ENCODE measurements around the gene GJD4. TPM values are rescaled to one million over a fixed set of nuclear protein-coding genes. Genes with fewer than 3 reads are reported as not detected.

The GJD4 gene
- total RNA-seq, 3 donors from 2014 or later = not detected

- DNase-seq = no peak
- Mint-ChIP-seq H3K36me3 (ENCODE audit: insufficient read depth) (no peaks in the 10 kb centered on the region), H3K4me1 (ENCODE audit: low read depth) (no peaks in the 10 kb centered on the region), H3K9me3 (peaks cover 15% of the 10 kb centered on the region), H3K4me3 (no peak overlapping the region), H3K27me3 (ENCODE audit: low read depth) (peaks cover 14% of the 10 kb centered on the region)
- ATAC-seq = no peak
Observed at GRCh38 chr10:35588836-35589235, 16.3 kb upstream of the GJD4 start.

DNA sequence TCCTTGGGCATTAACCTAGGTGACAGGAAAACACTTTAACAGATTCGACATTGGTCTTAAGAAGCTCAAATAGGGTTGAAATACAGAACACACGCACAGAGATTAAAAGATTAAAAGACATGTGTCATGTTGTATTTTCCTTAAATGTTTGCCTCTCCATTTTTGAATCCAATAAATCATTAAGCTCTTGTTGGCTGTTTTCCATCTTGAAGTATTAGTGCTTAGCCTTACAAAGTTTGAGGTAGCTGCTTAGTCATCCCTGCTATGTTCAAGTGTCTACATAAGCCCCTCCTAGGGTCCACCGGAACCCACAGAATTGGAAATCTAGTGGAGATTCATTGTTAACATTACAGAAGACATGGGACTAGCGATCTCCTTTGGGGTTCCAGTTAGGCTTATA lies 12.7 kb upstream of the GJD4 start:
- H3K36me3 Mint-ChIP-seq (ENCODE audit: insufficient read depth) = no peaks in the 10 kb centered on the region
- no peak for DNase-seq
- ATAC-seq = no peak
- no peak overlapping the region for H3K4me3 Mint-ChIP-seq
- H3K27me3 Mint-ChIP-seq (ENCODE audit: low read depth) = peaks cover 10% of the 10 kb centered on the region
- H3K9me3 Mint-ChIP-seq = peaks cover 15% of the 10 kb centered on the region
- no peaks in the 10 kb centered on the region for H3K4me1 Mint-ChIP-seq (ENCODE audit: low read depth)

GRCh38 chr10:35594115-35595079 lies 10.7 kb upstream of the GJD4 start:
- H3K4me1 Mint-ChIP-seq (ENCODE audit: low read depth) = no peaks in the 10 kb centered on the region
- DNase-seq (no peak), ATAC-seq (no peak)
- H3K4me3 Mint-ChIP-seq = no peak overlapping the region
- peaks cover 15% of the 10 kb centered on the region for H3K9me3 Mint-ChIP-seq
- H3K27me3 Mint-ChIP-seq (ENCODE audit: low read depth) = peaks cover 17% of the 10 kb centered on the region
- H3K36me3 Mint-ChIP-seq (ENCODE audit: insufficient read depth) = no peaks in the 10 kb centered on the region

- Mint-ChIP-seq H3K27me3 (ENCODE audit: low read depth) (peaks cover 22% of the 10 kb centered on the region), H3K36me3 (ENCODE audit: insufficient read depth) (no peaks in the 10 kb centered on the region), H3K4me1 (ENCODE audit: low read depth) (no peaks in the 10 kb centered on the region), H3K4me3 (no peak overlapping the region), H3K9me3 (peaks cover 15% of the 10 kb centered on the region)
- ATAC-seq (no peak), DNase-seq (no peak)
Observed at GRCh38 chr10:35595106-35595505, 10.0 kb upstream of the GJD4 start.

DNA sequence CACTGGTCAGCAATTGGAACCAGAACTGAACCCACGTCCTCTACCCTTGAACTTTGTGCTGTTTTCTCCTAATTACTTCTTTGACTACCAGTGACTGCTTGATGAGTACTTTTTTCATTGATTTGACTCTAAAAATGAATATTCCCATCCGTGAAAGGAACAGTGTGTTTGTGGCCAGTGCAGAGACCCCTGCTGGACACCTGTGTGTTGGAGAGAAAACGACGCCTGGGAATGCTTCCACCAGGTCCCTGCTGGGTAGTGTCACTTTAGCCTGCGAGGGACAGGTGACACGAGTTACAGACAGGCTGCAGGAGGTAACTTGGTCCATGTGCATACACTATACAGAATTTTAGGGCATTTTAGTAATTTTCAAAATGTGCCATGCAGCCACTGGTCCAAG lies 6.8 kb upstream of the GJD4 start:
- ATAC-seq (no peak), DNase-seq (no peak)
- Mint-ChIP-seq H3K4me3 (no peak overlapping the region), H3K4me1 (ENCODE audit: low read depth) (no peaks in the 10 kb centered on the region), H3K36me3 (ENCODE audit: insufficient read depth) (no peaks in the 10 kb centered on the region), H3K9me3 (peaks cover 15% of the 10 kb centered on the region), H3K27me3 (ENCODE audit: low read depth) (peaks cover 31% of the 10 kb centered on the region)

DNA sequence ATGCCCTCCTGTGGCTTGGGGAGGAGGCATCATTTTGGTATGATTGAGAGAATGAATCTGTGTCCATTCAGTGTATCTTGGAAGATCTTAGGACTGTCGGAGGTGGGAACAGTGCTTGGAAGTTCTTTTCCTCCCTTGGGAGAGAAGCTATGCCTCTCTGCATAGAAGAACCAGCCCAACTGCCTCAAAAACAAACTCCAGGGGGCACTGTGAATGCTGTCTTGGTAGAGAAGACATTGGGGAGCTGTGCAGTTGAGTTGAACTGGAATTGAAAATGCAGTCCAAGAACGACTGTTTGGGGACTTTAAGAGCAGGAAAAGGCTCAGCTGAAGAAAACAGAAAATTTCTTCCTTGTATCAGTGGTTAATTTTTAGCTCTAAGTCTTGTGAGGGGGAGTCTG lies 4.9 kb upstream of the GJD4 start:
- Mint-ChIP-seq H3K36me3 (ENCODE audit: insufficient read depth) (no peaks in the 10 kb centered on the region), H3K4me1 (ENCODE audit: low read depth) (no peaks in the 10 kb centered on the region), H3K27me3 (ENCODE audit: low read depth) (peaks cover 43% of the 10 kb centered on the region), H3K9me3 (peaks cover 15% of the 10 kb centered on the region), H3K4me3 (no peak overlapping the region)
- no peak for DNase-seq
- no peak for ATAC-seq

- Mint-ChIP-seq H3K4me3 (no peak overlapping the region), H3K27me3 (ENCODE audit: low read depth) (peaks cover 52% of the 10 kb centered on the region), H3K36me3 (ENCODE audit: insufficient read depth) (no peaks in the 10 kb centered on the region), H3K4me1 (ENCODE audit: low read depth) (peaks cover 4% of the 10 kb centered on the region), H3K9me3 (peaks cover 7% of the 10 kb centered on the region)
- DNase-seq = no peak
- no peak for ATAC-seq
Observed at GRCh38 chr10:35606430-35606829, 1.3 kb downstream of the GJD4 start.

DNA sequence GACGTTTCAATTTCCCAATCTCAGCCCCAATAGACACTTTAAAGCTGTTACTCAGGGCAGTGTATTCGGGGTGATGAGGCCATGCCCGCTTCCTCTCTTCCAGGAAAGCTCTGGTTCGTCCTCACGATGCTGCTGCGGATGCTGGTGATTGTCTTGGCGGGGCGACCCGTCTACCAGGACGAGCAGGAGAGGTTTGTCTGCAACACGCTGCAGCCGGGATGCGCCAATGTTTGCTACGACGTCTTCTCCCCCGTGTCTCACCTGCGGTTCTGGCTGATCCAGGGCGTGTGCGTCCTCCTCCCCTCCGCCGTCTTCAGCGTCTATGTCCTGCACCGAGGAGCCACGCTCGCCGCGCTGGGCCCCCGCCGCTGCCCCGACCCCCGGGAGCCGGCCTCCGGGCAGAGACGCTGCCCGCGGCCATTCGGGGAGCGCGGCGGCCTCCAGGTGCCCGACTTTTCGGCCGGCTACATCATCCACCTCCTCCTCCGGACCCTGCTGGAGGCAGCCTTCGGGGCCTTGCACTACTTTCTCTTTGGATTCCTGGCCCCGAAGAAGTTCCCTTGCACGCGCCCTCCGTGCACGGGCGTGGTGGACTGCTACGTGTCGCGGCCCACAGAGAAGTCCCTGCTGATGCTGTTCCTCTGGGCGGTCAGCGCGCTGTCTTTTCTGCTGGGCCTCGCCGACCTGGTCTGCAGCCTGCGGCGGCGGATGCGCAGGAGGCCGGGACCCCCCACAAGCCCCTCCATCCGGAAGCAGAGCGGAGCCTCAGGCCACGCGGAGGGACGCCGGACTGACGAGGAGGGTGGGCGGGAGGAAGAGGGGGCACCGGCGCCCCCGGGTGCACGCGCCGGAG lies 2.6 kb downstream of the GJD4 start:
- ATAC-seq (peak; percentile 54 to 59), DNase-seq (no peak)
- peak overlapping the region; percentile 65 for H3K4me3 Mint-ChIP-seq
- peaks cover 52% of the 10 kb centered on the region for H3K27me3 Mint-ChIP-seq (ENCODE audit: low read depth)
- peaks cover 5% of the 10 kb centered on the region for H3K9me3 Mint-ChIP-seq
- no peaks in the 10 kb centered on the region for H3K36me3 Mint-ChIP-seq (ENCODE audit: insufficient read depth)
- peaks cover 4% of the 10 kb centered on the region for H3K4me1 Mint-ChIP-seq (ENCODE audit: low read depth)

DNA sequence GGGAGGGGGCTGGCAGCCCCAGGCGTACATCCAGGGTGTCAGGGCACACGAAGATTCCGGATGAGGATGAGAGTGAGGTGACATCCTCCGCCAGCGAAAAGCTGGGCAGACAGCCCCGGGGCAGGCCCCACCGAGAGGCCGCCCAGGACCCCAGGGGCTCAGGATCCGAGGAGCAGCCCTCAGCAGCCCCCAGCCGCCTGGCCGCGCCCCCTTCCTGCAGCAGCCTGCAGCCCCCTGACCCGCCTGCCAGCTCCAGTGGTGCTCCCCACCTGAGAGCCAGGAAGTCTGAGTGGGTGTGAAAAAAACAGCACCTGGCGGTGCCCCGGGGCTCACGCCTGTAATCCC lies 3.2 kb downstream of the GJD4 start:
- no peak for ATAC-seq

GRCh38 chr10:35611750-35612149 lies 6.6 kb downstream of the GJD4 start:
- no peak overlapping the region for H3K4me3 Mint-ChIP-seq
- ATAC-seq (no peak), DNase-seq (no peak)
- H3K4me1 Mint-ChIP-seq (ENCODE audit: low read depth) = peaks cover 4% of the 10 kb centered on the region
- H3K9me3 Mint-ChIP-seq = peaks cover 5% of the 10 kb centered on the region
- no peaks in the 10 kb centered on the region for H3K36me3 Mint-ChIP-seq (ENCODE audit: insufficient read depth)
- peaks cover 42% of the 10 kb centered on the region for H3K27me3 Mint-ChIP-seq (ENCODE audit: low read depth)

More for the DNA sequence above, 3.2 kb downstream of the GJD4 start:
- Mint-ChIP-seq H3K4me3 (no peak overlapping the region), H3K4me1 (ENCODE audit: low read depth) (peaks cover 4% of the 10 kb centered on the region), H3K36me3 (ENCODE audit: insufficient read depth) (no peaks in the 10 kb centered on the region), H3K9me3 (peaks cover 5% of the 10 kb centered on the region), H3K27me3 (ENCODE audit: low read depth) (peaks cover 51% of the 10 kb centered on the region)
- DNase-seq = no peak

- no peaks in the 10 kb centered on the region for H3K36me3 Mint-ChIP-seq (ENCODE audit: insufficient read depth)
- DNase-seq = no peak
- H3K27me3 Mint-ChIP-seq (ENCODE audit: low read depth) = peaks cover 34% of the 10 kb centered on the region
- H3K9me3 Mint-ChIP-seq = peaks cover 5% of the 10 kb centered on the region
- no peaks in the 10 kb centered on the region for H3K4me1 Mint-ChIP-seq (ENCODE audit: low read depth)
- H3K4me3 Mint-ChIP-seq = no peak overlapping the region
- no peak for ATAC-seq
Observed at GRCh38 chr10:35612385-35613106, 7.4 kb downstream of the GJD4 start.

- H3K4me3 Mint-ChIP-seq = no peak overlapping the region
- no peaks in the 10 kb centered on the region for H3K36me3 Mint-ChIP-seq (ENCODE audit: insufficient read depth)
- ATAC-seq = no peak
- DNase-seq = no peak
- peaks cover 5% of the 10 kb centered on the region for H3K9me3 Mint-ChIP-seq
- peaks cover 30% of the 10 kb centered on the region for H3K27me3 Mint-ChIP-seq (ENCODE audit: low read depth)
- H3K4me1 Mint-ChIP-seq (ENCODE audit: low read depth) = no peaks in the 10 kb centered on the region
Observed at GRCh38 chr10:35613107-35613440, 7.9 kb downstream of the GJD4 start.

DNA sequence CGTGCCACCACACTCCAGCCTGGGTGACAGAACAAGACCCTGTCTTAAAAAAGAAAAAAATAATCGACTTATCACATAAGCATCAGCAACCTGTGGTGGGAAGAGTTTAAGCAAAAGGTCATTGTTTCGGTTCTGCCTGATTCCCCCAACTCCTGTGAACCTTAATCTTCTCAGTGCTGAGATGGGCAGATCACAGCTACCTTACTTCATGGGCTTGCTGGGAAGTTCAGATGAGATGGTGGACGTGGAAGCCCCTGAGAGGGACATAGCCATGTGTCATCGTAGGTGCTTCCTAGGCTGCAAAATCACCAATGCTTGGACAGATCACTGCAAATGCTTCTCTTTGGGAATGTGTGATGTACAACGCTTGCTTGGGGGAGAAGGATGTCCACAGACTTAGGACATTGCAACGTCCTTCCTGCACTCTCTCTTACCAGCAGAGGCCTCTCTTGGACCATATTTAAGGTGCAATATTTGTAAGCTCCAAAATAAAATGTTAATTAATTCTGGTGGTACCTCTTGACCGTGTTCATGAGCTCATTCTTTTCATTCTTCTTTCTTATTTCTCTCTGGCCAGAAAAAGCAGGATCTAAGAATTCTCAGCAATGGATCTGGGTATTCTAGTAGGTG lies 8.6 kb downstream of the GJD4 start:
- no peak overlapping the region for H3K4me3 Mint-ChIP-seq
- ATAC-seq = no peak
- no peaks in the 10 kb centered on the region for H3K36me3 Mint-ChIP-seq (ENCODE audit: insufficient read depth)
- peaks cover 5% of the 10 kb centered on the region for H3K9me3 Mint-ChIP-seq
- peaks cover 29% of the 10 kb centered on the region for H3K27me3 Mint-ChIP-seq (ENCODE audit: low read depth)
- H3K4me1 Mint-ChIP-seq (ENCODE audit: low read depth) = no peaks in the 10 kb centered on the region
- no peak for DNase-seq

DNA sequence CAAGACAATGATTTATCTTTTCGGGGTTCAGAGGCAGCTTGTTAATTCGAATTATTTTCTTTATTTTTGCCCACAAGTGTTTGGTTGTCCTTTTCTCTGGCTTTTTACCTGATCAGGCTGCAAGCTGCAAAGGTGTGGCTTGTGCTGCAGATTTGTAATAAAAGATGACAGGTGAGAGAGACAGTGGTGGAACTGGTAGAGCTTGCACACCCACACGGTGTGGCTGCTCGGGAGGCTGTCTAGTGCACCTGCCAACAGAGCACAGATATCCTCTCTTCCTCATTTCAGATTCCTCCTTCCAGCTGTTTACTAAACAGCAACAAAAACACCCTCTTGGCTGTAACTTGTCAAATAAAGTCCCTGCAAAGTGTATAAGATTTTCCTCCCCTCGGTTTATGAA lies 9.2 kb downstream of the GJD4 start:
- no peak for ATAC-seq

More for the DNA sequence above, 9.2 kb downstream of the GJD4 start:
- Mint-ChIP-seq H3K36me3 (ENCODE audit: insufficient read depth) (no peaks in the 10 kb centered on the region), H3K4me1 (ENCODE audit: low read depth) (no peaks in the 10 kb centered on the region), H3K9me3 (peaks cover 5% of the 10 kb centered on the region), H3K4me3 (no peak overlapping the region), H3K27me3 (ENCODE audit: low read depth) (peaks cover 29% of the 10 kb centered on the region)
- DNase-seq = no peak

All from activated T-cell treated with anti-CD3 and anti-CD28 coated beads, Interleukin-2, amount 50 U/mL, for 4 hours (primary cell).